HT-29 (cell line): ENCODE data around the gene DCAF8L1. TPM values are rescaled to one million over a fixed set of nuclear protein-coding genes. Genes with fewer than 3 reads are reported as not detected.

Experiments used
- total RNA-seq: library from RNA; depleted of rRNA; stranded (reverse); fragments of >200 nt; shearing (Covaris generic); gene quantifications from 2 replicates; pipeline ENCODE4 v1.2.3, GENCODE V29; 2014; rRNA removed

The DCAF8L1 gene
- total RNA-seq, 1 experiment from 2014 or later = not detected

Other genes with a start within 250 kb of the DCAF8L1 start
- not detected in 2 replicates for gene MAGEB10, start 173.5 kb downstream of the DCAF8L1 start, total RNA-seq